Raji (cell line): Measurements from ENCODE around the gene RTN4RL1.

Source experiments
- POLR2A ChIP-seq: IDR thresholded peaks from 2 replicates; pipeline ENCODE4 v1.6.1; 2011; ENCODE audit warnings: low read depth, low read length, control low read depth; ENCODE audit not compliant: insufficient read depth

RTN4RL1 gene

DNA sequence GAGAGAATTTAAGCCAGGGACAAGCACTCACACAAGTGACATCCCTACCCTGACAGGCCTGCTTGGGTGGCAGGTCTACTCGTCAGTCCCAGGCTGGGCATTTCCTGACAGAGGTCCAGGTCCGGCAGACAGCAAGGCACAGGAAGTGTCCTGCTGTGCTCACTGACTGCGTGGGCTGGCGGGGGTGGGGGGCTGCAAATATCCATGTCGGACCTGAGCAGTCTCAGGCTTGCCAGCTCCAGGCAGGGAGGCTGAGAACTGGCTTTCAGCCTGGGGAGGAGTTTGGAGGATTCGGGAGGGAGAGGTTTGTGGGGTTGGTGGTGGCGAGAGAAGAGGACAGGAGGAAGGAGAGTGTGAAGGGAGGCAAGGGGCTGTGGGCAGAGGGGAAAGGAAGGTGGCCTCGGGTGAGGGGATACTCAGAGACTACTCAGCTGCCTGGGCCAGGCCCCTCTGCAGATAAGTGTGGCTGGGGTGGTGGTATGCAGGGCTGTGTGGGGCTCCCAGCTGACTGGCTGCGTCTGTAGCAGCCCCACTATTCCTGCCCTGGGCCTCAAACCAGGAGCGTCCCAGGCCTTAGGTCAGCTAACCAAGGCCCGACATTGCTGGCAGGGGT lies 37.5 kb upstream of the RTN4RL1 start:
- TF ChIP-seq POLR2A = no peak

GRCh38 chr17:2061441-2061958 lies 36.4 kb upstream of the RTN4RL1 start:
- no peak for TF ChIP-seq POLR2A

DNA sequence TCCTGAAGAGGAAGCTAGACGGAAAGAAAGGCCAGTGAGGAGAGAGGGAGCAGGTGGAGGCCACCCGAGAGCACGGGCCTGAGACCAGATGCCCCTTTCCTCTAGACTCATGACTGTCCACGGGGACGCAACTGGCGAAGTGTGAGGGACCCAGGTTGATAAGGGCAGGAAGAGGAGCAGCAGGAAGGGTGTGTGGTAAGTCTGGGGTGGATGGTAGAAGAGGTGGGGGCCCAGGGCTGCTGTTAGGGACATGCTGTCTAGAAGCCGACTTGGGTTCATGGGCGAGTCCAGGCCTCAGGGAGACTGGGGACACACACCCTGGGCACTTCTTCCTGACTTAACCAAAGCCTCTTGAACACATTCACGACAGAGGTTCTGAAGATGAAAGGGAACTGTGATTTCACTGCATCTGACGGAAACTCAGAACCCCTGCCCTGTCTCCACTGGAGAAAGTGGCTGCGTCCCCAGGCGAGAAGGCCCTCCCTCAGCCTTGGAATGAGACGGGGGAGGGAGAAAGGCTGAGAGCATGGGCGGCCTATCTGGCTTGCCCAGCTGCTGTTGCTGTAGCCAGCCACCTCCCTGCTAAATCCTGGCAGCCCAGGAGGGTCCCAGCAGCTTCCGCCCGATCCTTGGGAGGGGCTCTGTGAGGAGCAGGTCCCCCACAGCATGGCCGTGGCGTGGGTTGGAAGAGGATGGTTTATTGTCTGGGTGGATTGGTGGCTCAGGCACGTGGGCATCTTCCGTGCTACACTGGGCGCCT lies 35.7 kb upstream of the RTN4RL1 start:
- no peak for TF ChIP-seq POLR2A

GRCh38 chr17:2060385-2060658 lies 35.2 kb upstream of the RTN4RL1 start:
- TF ChIP-seq POLR2A = no peak

- TF ChIP-seq POLR2A = no peak
Observed at GRCh38 chr17:2059547-2060384, 34.6 kb upstream of the RTN4RL1 start.

DNA sequence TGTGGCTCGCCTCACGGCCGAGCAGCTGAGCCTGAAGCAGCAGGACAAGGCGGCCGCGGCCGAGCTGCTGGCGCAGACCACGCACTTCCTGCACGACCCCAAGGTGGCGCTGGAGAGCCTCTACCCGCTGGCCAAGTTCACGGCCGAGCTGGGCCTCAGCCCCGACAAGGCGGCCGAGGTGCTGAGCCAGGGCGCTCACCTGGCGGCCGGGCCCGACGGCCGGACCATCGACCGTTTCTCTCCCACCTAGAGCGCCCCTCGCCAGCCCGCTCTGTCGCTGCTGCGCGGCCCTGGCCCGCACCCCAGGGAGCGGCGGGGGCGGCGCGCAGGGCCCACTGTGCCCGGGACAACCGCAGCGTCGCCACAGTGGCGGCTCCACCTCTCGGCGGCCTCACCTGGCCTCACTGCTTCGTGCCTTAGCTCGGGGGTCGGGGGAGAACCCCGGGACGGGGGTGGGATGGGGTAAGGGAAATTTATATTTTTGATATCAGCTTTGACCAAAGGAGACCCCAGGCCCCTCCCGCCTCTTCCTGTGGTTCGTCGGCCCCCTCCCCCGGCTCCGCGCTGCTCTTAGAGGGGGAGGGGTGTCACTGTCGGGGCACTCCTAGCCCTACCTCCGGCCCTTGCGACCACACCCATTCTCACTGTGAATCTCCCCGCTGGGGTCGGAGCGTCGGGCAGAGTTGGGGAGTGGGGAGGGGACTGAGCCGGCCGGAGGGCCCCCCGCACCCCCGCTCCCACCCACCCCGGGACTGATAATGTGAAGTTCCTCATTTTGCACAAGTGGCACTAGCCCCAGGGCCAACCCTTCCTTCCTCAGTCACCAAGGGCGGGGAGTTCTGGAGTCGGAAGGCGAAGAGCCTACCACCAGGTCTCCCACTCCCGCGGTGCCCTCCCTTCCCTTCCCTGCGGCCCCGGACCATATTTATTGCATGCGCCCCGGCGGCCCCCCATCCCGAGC lies 33.7 kb upstream of the RTN4RL1 start:
- no peak for TF ChIP-seq POLR2A

- TF ChIP-seq POLR2A = no peak
Observed at GRCh38 chr17:2057760-2058585, 32.8 kb upstream of the RTN4RL1 start.

DNA sequence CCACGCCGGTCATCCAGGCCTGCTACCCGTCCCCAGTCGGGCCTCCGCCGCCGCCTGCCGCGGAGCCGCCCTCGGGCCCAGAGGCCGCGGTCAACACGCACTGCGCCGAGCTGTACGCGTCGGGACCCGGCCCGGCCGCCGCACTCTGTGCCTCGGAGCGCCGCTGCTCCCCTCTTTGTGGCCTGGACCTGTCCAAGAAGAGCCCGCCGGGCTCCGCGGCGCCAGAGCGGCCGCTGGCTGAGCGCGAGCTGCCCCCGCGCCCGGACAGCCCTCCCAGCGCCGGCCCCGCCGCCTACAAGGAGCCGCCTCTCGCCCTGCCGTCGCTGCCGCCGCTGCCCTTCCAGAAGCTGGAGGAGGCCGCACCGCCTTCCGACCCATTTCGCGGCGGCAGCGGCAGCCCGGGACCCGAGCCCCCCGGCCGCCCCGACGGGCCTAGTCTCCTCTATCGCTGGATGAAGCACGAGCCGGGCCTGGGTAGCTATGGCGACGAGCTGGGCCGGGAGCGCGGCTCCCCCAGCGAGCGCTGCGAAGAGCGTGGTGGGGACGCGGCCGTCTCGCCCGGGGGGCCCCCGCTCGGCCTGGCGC lies 32.1 kb upstream of the RTN4RL1 start:
- TF ChIP-seq POLR2A = no peak

DNA sequence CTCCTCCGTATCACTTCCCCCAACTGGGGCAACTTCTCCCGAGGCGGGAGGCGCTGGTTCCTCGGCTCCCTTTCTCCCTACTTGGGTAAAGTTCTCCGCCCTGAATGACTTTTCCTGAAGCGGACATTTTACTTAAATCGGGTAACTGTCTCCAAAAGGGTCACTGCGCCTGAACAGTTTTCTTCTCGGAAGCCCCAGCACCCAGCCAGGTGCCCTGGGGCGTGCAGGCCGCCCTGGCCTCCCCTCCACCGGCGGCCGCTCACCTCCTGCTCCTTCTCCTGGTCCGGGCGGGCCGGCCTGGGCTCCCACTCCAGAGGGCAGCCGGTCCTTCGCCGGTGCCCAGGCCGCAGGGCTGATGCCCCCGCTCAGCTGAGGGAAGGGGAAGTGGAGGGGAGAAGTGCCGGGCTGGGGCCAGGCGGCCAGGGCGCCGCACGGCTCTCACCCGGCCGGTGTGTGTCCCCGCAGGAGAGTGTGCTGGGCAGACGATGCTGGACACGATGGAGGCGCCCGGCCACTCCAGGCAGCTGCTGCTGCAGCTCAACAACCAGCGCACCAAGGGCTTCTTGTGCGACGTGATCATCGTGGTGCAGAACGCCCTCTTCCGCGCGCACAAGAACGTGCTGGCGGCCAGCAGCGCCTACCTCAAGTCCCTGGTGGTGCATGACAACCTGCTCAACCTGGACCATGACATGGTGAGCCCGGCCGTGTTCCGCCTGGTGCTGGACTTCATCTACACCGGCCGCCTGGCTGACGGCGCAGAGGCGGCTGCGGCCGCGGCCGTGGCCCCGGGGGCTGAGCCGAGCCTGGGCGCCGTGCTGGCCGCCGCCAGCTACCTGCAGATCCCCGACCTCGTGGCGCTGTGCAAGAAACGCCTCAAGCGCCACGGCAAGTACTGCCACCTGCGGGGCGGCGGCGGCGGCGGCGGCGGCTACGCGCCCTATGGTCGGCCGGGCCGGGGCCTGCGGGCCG lies 31.4 kb upstream of the RTN4RL1 start:
- TF ChIP-seq POLR2A = no peak

GRCh38 chr17:2055292-2056205 lies 30.4 kb upstream of the RTN4RL1 start:
- TF ChIP-seq POLR2A = no peak

DNA sequence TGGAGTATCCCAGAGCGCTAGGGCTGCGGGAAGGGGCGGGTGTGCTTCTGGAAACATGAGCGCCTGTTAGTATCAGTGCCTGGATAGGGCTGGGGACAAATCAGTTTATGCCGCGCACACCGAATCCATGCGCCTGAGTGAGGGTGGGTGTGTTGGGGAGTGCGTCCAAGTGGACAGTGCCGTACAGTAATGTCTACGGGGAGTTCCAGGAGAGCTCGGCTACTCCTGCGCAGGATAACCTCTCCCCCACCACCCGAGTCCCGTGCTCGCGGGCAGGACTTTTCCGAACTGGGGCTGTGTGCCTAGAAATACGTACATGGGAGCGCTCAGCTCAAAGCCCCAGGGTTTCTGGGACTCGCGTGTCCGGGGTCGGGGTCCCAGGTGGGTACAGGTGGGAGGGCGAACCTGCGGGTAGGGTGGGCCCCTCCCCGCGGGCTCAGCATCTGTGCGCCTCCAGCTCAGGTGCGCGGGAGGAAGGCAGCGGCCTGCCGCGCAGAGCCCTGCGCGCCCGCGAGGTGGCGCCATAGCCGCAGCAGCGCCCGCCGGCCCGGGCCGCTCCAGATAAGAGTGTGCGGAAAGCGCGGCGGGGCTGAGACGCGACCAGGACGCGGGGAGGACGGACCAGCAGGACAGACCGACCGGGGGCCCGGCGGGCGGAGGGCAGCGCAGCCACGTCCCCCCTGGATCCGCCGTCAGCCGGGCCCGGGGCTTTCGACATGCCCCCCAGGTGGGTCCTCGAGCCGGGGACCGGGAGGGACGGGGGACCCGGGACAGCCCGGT lies 29.6 kb upstream of the RTN4RL1 start, which contains the start of gene HIC1:
TSS of gene HIC1 (plus strand) at position 592 of the 780 bp plus-strand sequence. CDS start 1,588 bp downstream, outside the sequence.
- peak; percentile 42; the same call in 1 of the 2 replicates for TF ChIP-seq POLR2A

GRCh38 chr17:2054262-2054511 lies 29.1 kb upstream of the RTN4RL1 start:
- TF ChIP-seq POLR2A = no peak
